ENCODE measurements around the gene DEGS2.
"Not testable (repeated sequence)": the region's sequence is repeated elsewhere in the genome, so short reads cannot be mapped to it uniquely, and the experiment has no call there.

- not testable (repeated sequence) for TF ChIP-seq CTCF (IDR thresholded peaks at IDR 0.05 in 8 of 11, conservative IDR thresholded peaks at IDR 0.05 in 3 of 11); POLR2AphosphoS5 (IDR thresholded peaks at IDR 0.05)
These were observed 1.8 kb downstream of the DEGS2 start for GRCh38 chr14:100157548-100158232.

Measured in spleen (tissue), 7 donors.